Suprapubic skin (tissue), 4 donors: ENCODE data around the gene GALNT9.

Source experiments
- EP300 ChIP-seq: sonication (generic); formaldehyde crosslinking; IDR thresholded peaks from one replicate; pipeline ENCODE4 v1.6.1; 2017; ENCODE audit warnings: antibody characterized with exemption
- POLR2A ChIP-seq, 2 donors: fragments of 450-650 bp; IDR thresholded peaks; one replicate each; pipeline ENCODE4 v1.6.1; 2017; ENCODE audit warnings: antibody characterized with exemption in 2 of 2, mild to moderate bottlenecking in 2 of 2, moderate library complexity in 2 of 2
- POLR2AphosphoS5 ChIP-seq, 3 donors: sonication (generic); formaldehyde crosslinking; IDR thresholded peaks; one replicate each; pipeline ENCODE4 v1.6.1; 2017; ENCODE audit warnings: antibody characterized with exemption in 3 of 3
- TF ChIP-seq, protein P1 (sequence below), 2 donors: fragments of 200-600 bp in 1 of 2; fragments of 450-650 bp in 1 of 2; sonication (generic) in 1 of 2; IDR thresholded peaks; one replicate each; pipeline ENCODE4 v1.5.1; 2016 to 2019; ENCODE audit warnings: antibody characterized with exemption in 2 of 2, mild to moderate bottlenecking in 1 of 2, moderate library complexity in 1 of 2

DNA sequence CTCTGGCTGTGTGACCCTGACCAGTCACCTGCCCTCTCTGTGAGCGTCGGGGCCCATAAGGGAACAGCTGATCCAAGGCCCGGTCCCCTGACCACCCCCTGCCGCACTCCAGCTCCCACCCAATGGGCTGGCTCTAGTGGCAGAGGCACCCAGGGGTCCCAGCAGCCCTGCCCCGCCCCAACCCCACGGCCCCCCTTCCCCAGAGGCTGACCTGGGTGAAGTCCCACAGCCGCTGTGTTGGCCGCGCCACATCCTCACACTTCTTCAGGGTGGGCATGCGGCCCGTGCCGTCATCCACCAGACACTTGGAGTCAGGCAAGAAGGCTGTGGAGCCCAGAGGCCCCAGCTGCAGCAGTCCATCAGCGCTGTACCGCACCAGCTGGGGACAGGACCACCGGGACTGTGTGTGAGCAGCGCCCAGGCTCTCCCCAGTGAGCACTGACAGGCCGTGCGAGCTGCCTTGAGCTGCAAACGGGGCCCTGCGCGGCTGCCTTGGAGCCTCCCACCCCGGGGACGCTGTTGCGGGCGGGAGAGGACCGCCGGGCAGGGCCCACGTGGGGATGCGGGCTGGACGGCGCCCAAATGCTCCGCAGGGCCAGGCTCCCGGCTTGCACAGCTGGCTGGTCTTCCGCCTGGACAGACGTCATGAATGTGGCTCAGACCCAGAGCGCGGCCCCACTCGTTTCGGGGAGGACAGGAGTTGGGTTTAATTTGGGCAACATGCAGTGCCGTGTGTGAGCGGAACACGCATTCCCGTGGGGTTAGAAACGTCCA lies 131.6 kb downstream of the GALNT9 start:
- TF ChIP-seq EP300 = no peak
- TF ChIP-seq, protein P1, sequence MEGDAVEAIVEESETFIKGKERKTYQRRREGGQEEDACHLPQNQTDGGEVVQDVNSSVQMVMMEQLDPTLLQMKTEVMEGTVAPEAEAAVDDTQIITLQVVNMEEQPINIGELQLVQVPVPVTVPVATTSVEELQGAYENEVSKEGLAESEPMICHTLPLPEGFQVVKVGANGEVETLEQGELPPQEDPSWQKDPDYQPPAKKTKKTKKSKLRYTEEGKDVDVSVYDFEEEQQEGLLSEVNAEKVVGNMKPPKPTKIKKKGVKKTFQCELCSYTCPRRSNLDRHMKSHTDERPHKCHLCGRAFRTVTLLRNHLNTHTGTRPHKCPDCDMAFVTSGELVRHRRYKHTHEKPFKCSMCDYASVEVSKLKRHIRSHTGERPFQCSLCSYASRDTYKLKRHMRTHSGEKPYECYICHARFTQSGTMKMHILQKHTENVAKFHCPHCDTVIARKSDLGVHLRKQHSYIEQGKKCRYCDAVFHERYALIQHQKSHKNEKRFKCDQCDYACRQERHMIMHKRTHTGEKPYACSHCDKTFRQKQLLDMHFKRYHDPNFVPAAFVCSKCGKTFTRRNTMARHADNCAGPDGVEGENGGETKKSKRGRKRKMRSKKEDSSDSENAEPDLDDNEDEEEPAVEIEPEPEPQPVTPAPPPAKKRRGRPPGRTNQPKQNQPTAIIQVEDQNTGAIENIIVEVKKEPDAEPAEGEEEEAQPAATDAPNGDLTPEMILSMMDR (IDR thresholded peaks at IDR 0.05) = no peak
- no peak for TF ChIP-seq POLR2AphosphoS5 (IDR thresholded peaks at IDR 0.05)
- no peak for TF ChIP-seq POLR2A (IDR thresholded peaks at IDR 0.05)
